Kidney epithelial cell (primary cell): ENCODE results near the gene OAS1. TPM values are rescaled to one million over a fixed set of nuclear protein-coding genes. Genes with fewer than 3 reads are reported as not detected.

Experiments
- DNase-seq: peaks from one replicate; pipeline ENCODE4 v3.0.0-alpha.2; 2010; ENCODE audit warnings: low read depth
- H3K27me3 ChIP-seq: 2 replicates; pipeline ENCODE4 v1.6.0; 2011; ENCODE audit warnings: low read length; ENCODE audit not compliant: control insufficient read depth, insufficient read depth
- H3K36me3 ChIP-seq: 2 replicates; pipeline ENCODE4 v1.5.1; 2011; ENCODE audit warnings: low read length; ENCODE audit not compliant: control insufficient read depth, insufficient read depth
- H3K4me3 ChIP-seq: 2 replicates; pipeline ENCODE4 v1.5.1; 2011; ENCODE audit warnings: low read depth, mild to moderate bottlenecking, control low read depth, low read length
- total RNA-seq: library from RNA; depleted of rRNA; stranded (reverse); fragments of >200 nt; gene quantifications from 2 replicates; pipeline ENCODE4 v1.2.3, GENCODE V29; 2015
- TF ChIP-seq, protein P1 (sequence below): IDR thresholded peaks from 2 replicates; pipeline ENCODE4 v1.5.1; 2011; ENCODE audit warnings: mild to moderate bottlenecking, moderate library complexity, low read length, control low read depth, inconsistent platforms; ENCODE audit not compliant: insufficient read depth, poor library complexity, severe bottlenecking

OAS1 gene
- total RNA-seq, 1 donor from 2014 or later = 6.0 TPM

DNA sequence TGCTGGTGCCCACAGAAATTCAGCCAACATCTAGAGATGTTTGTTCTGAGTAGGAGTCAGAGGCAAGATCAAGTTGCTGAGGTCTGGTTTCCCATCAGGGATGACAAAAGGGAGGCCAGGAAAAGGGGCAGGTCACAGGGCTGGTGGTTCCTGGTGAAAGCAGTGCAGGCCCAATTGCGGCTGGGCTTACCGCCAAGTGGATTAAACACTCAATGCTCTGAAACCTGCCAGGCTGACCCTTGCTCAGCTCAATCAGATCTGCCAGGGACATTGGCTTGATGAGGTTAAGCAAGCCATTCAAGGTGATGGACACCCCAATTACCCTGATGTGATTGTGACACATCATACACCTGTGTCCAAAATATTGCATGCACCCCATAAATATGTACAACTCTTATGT is 5.5 kb upstream of the OAS1 start:
- H3K27me3 ChIP-seq = peaks cover 4% of the 10 kb centered on the region
- H3K4me3 ChIP-seq = no peak overlapping the region
- no peaks in the 10 kb centered on the region for H3K36me3 ChIP-seq
- TF ChIP-seq, protein P1, sequence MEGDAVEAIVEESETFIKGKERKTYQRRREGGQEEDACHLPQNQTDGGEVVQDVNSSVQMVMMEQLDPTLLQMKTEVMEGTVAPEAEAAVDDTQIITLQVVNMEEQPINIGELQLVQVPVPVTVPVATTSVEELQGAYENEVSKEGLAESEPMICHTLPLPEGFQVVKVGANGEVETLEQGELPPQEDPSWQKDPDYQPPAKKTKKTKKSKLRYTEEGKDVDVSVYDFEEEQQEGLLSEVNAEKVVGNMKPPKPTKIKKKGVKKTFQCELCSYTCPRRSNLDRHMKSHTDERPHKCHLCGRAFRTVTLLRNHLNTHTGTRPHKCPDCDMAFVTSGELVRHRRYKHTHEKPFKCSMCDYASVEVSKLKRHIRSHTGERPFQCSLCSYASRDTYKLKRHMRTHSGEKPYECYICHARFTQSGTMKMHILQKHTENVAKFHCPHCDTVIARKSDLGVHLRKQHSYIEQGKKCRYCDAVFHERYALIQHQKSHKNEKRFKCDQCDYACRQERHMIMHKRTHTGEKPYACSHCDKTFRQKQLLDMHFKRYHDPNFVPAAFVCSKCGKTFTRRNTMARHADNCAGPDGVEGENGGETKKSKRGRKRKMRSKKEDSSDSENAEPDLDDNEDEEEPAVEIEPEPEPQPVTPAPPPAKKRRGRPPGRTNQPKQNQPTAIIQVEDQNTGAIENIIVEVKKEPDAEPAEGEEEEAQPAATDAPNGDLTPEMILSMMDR = no peak
- DNase-seq = no peak

DNA sequence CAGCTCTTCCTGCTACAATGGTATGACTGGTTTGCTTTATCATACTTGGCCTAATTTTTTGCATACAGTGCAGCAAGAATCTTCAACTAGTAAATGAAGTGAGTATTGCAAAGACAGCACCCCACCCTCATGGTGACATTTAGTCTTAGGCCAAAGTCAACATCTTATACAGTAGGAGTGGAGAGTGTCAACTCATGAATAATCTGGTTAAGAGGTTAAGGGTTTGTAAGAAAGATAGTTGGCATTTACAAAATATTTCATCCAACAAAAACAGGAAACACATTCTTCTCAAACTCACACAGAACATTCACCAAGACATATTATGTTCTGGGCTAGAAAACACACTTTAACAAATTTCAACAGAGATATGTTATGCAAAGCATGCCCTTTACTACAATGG is 2.2 kb upstream of the OAS1 start:
- TF ChIP-seq, protein P1 = no peak

GRCh38 chr12:112905451-112906089 is 1.2 kb upstream of the OAS1 start:
- no peak for DNase-seq

More for the DNA sequence above, 2.2 kb upstream of the OAS1 start:
- H3K4me3 ChIP-seq = no peak overlapping the region
- DNase-seq = no peak
- H3K36me3 ChIP-seq = no peaks in the 10 kb centered on the region
- no peaks in the 10 kb centered on the region for H3K27me3 ChIP-seq

DNA sequence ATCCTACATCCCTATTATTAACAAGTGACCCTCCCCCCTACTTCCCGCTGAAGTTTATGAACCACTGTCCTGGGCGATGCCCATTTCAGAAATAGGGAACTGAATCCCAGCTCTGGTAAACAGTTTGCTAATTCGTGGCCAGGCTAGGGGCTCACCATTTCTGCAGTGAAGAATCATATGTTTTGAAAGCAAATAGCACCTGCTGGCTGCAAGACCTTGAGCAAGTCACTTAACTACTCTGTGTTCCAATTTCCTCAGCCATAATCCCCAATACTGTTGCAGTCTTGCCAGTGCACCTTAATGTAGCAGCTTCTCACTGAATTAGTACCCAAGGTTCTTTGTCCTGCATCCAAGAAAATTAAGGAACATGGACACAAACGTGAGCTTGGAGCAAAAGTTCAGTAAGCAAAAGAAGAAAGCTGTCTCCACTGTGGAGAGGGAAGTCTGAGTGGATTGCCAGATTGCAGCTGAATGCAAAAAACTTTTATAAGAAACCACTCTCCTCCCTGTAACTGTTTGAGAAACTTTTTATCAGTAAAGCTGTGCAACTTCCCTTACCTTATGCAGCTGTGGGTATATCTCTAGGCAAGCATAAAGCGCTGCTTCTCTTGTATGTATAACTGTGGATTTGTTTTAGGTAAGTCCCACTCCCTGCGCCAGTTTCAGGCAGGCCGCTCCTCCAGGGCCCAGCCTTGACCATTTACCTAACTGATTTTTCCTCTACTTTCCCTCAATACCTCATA is 824 bp downstream of the OAS1 start:
- Histone ChIP-seq H3K27me3 (no peaks in the 10 kb centered on the region), H3K4me3 (no peak overlapping the region)

More at GRCh38 chr12:112905451-112906089, 1.2 kb upstream of the OAS1 start:
- Histone ChIP-seq H3K27me3 (no peaks in the 10 kb centered on the region), H3K36me3 (no peaks in the 10 kb centered on the region), H3K4me3 (no peak overlapping the region)
- TF ChIP-seq, protein P1 = no peak

GRCh38 chr12:112908548-112908947 is 1.8 kb downstream of the OAS1 start:
- no peaks in the 10 kb centered on the region for H3K27me3 ChIP-seq
- H3K4me3 ChIP-seq = no peak overlapping the region
- H3K36me3 ChIP-seq = no peaks in the 10 kb centered on the region
- TF ChIP-seq, protein P1 = no peak
- DNase-seq = no peak

More for the DNA sequence above, 824 bp downstream of the OAS1 start:
- TF ChIP-seq, protein P1 = no peak
- H3K36me3 ChIP-seq = no peaks in the 10 kb centered on the region
- no peak for DNase-seq

- no peaks in the 10 kb centered on the region for H3K36me3 ChIP-seq
- H3K4me3 ChIP-seq = no peak overlapping the region
- TF ChIP-seq, protein P1 = no peak
- H3K27me3 ChIP-seq = no peaks in the 10 kb centered on the region
- DNase-seq = no peak
Observed at GRCh38 chr12:112909693-112910092, 2.9 kb downstream of the OAS1 start.
